GM18951 (cell line): Measurements from ENCODE around the gene PAQR8.

Experiments used
- POLR2A ChIP-seq: IDR thresholded peaks from 4 replicates; pipeline ENCODE4 v1.6.1; 2011; ENCODE audit warnings: mild to moderate bottlenecking; ENCODE audit not compliant: insufficient read length, insufficient read depth; ENCODE audit errors: extremely low read depth
- in situ Hi-C: fragments of 300-500 bp; cut with MboI; formaldehyde crosslinking; loops from one replicate; pipeline ENCODE4 v1.12.0; 2022; ENCODE audit warnings: low sequenced_read_pairs, mixed read lengths, inconsistent platforms; ENCODE audit not compliant: unreplicated experiment

Gene PAQR8

GRCh38 chr6:52454556-52454955, 92.6 kb downstream of the PAQR8 start:
- in situ Hi-C loops: no loop called here

GRCh38 chr6:52457096-52457495, 95.1 kb downstream of the PAQR8 start:
- in situ Hi-C loops: no loop called here
- TF ChIP-seq POLR2A: no peak

More at GRCh38 chr6:52454556-52454955, 92.6 kb downstream of the PAQR8 start:
- no peak for TF ChIP-seq POLR2A
